ENCODE data around the gene TRIM65. TPM values are rescaled to one million over a fixed set of nuclear protein-coding genes. Genes with fewer than 3 reads are reported as not detected.

The TRIM65 gene
- total RNA-seq, 1 donor from 2014 or later = 24.3 TPM

- no peak for DNase-seq
- H3K36me3 Mint-ChIP-seq (ENCODE audit: unreplicated experiment) = no peaks in the 10 kb centered on the region
- peaks cover 13% of the 10 kb centered on the region for H3K27me3 Mint-ChIP-seq (ENCODE audit: unreplicated experiment)
- H3K9me3 Mint-ChIP-seq (ENCODE audit: unreplicated experiment) = peaks cover 14% of the 10 kb centered on the region
- H3K4me3 Mint-ChIP-seq (ENCODE audit: unreplicated experiment) = no peak overlapping the region
- H3K4me1 Mint-ChIP-seq (ENCODE audit: low read depth, unreplicated experiment) = peaks cover 15% of the 10 kb centered on the region
- no peak for TF ChIP-seq CTCF (IDR thresholded peaks at IDR 0.05; ENCODE audit: partially characterized antibody, unreplicated experiment)
- H3K27ac Mint-ChIP-seq (ENCODE audit: unreplicated experiment) = no peak overlapping the region
Observed at GRCh38 chr17:75922963-75923874, 26.5 kb upstream of the TRIM65 start.

DNA sequence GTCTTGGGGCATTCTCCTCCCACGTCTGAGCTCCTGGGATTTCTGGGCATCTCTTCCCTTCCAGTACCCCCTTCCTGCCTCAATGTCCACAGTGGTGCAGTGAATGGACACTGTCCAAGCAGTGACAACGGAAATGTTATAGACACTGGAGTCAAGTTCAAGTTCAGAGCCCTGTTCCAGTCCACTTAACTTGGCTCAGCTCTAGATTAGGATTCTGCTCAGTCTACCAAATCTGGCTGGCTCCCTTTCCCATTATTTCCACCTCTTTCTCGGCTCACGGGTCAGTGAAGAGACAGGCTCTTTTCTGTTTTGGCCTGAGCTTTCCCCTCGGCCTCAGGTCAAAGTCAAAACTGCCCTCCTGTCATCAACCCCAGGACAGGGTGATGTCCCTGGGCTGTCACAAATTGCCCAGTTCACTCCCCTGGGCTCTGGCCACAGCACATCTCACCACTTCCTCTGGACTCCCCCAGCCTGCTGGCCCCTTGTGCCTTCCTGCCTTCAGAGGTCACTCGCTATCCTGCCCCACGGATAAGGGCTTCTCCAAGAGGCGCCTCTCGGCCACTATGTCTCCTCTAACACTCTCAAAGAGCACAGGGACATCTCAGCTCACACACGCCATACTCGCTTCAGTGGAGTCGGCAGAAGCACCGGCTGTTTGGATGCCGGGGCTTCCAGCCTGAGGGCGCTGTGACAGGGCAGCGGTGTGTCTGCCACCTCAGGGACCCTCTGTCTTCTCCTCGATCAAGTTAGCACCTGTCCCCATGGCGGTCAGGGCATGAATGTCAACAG, 25.6 kb upstream of the TRIM65 start:
- peak overlapping the region; percentile 55 for H3K4me3 Mint-ChIP-seq (ENCODE audit: unreplicated experiment)
- peaks cover 15% of the 10 kb centered on the region for H3K4me1 Mint-ChIP-seq (ENCODE audit: low read depth, unreplicated experiment)
- no peak overlapping the region for H3K27ac Mint-ChIP-seq (ENCODE audit: unreplicated experiment)

DNA sequence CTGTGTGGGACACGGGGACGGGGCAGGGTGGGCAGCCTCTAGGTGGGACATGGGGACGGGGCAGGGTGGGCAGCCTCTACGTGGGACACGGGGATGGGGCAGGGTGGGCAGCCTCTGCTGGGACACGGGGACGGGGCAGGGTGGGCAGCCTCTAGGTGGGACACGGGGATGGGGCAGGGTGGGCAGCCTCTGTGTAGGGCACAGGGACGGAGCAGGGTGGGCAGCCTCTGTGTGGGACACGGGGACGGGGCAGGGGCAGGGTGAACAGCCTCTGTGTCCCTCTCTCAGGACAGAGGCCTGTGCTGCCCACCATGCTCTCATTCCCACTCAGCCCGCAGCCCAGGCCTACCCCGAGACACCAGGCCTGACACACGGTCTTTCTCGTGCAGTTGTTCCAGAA, 24.8 kb upstream of the TRIM65 start:
- DNase-seq = no peak
- TF ChIP-seq CTCF (IDR thresholded peaks at IDR 0.05; ENCODE audit: partially characterized antibody, unreplicated experiment) = no peak
- Mint-ChIP-seq H3K27ac (ENCODE audit: unreplicated experiment) (no peak overlapping the region), H3K4me1 (ENCODE audit: low read depth, unreplicated experiment) (peaks cover 19% of the 10 kb centered on the region), H3K27me3 (ENCODE audit: unreplicated experiment) (peaks cover 13% of the 10 kb centered on the region), H3K36me3 (ENCODE audit: unreplicated experiment) (no peaks in the 10 kb centered on the region), H3K9me3 (ENCODE audit: unreplicated experiment) (peaks cover 12% of the 10 kb centered on the region), H3K4me3 (ENCODE audit: unreplicated experiment) (no peak overlapping the region)

More for the DNA sequence above, 25.6 kb upstream of the TRIM65 start:
- Mint-ChIP-seq H3K36me3 (ENCODE audit: unreplicated experiment) (no peaks in the 10 kb centered on the region), H3K27me3 (ENCODE audit: unreplicated experiment) (peaks cover 10% of the 10 kb centered on the region), H3K9me3 (ENCODE audit: unreplicated experiment) (peaks cover 10% of the 10 kb centered on the region)
- no peak for DNase-seq
- no peak for TF ChIP-seq CTCF (IDR thresholded peaks at IDR 0.05; ENCODE audit: partially characterized antibody, unreplicated experiment)

- no peaks in the 10 kb centered on the region for H3K36me3 Mint-ChIP-seq (ENCODE audit: unreplicated experiment)
- H3K4me1 Mint-ChIP-seq (ENCODE audit: low read depth, unreplicated experiment) = peaks cover 11% of the 10 kb centered on the region
- DNase-seq = no peak
- peaks cover 13% of the 10 kb centered on the region for H3K27me3 Mint-ChIP-seq (ENCODE audit: unreplicated experiment)
- no peak overlapping the region for H3K27ac Mint-ChIP-seq (ENCODE audit: unreplicated experiment)
- no peak overlapping the region for H3K4me3 Mint-ChIP-seq (ENCODE audit: unreplicated experiment)
- H3K9me3 Mint-ChIP-seq (ENCODE audit: unreplicated experiment) = peaks cover 12% of the 10 kb centered on the region
- no peak for TF ChIP-seq CTCF (IDR thresholded peaks at IDR 0.05; ENCODE audit: partially characterized antibody, unreplicated experiment)
Observed at GRCh38 chr17:75920045-75920560, 23.4 kb upstream of the TRIM65 start.

Data from glutamatergic neuron (in vitro differentiated cells).